GM18868 (cell line): ENCODE results near the gene SPEG.
A peak's percentile ranks its signal among the peaks of the same experiment; 100 is the strongest.

Experiments used
- ATAC-seq: cut with Tn5 transposase; IDR thresholded peaks from one replicate; pipeline ENCODE4 v1.9.1; 2021; ENCODE audit warnings: mild to moderate bottlenecking, moderate library complexity; ENCODE audit not compliant: unreplicated experiment

SPEG gene

GRCh38 chr2:219524817-219525216 lies 90.2 kb downstream of the SPEG start:
- ATAC-seq, result no peak

- no peak for ATAC-seq
Measured at GRCh38 chr2:219525533-219526232, 91.0 kb downstream of the SPEG start.

- no peak for ATAC-seq
Measured at GRCh38 chr2:219526320-219527075, 91.9 kb downstream of the SPEG start.

- ATAC-seq, result no peak
Measured at GRCh38 chr2:219527076-219527394, 92.4 kb downstream of the SPEG start.

- no peak for ATAC-seq
Measured at GRCh38 chr2:219527472-219527871, 92.8 kb downstream of the SPEG start.

- ATAC-seq, result peak; percentile 90
Measured at GRCh38 chr2:219530048-219530963, 95.7 kb downstream of the SPEG start.

- ATAC-seq, result no peak
Measured at GRCh38 chr2:219531639-219532377, 97.2 kb downstream of the SPEG start.

- ATAC-seq, result no peak
Measured at GRCh38 chr2:219532378-219532649, 97.7 kb downstream of the SPEG start.

- ATAC-seq, result no peak
Measured at GRCh38 chr2:219533930-219534661, 99.5 kb downstream of the SPEG start.

- no peak for ATAC-seq
Measured at GRCh38 chr2:219536425-219536824, 101.8 kb downstream of the SPEG start.

- no peak for ATAC-seq
Measured at GRCh38 chr2:219536967-219537366, 102.3 kb downstream of the SPEG start.

- ATAC-seq, result no peak
Measured at GRCh38 chr2:219537657-219538488, 103.2 kb downstream of the SPEG start.

GRCh38 chr2:219538504-219538951 lies 103.9 kb downstream of the SPEG start:
- ATAC-seq, result no peak

- no peak for ATAC-seq
Measured at GRCh38 chr2:219538956-219539788, 104.5 kb downstream of the SPEG start.

- ATAC-seq, result no peak
Measured at GRCh38 chr2:219539926-219540678, 105.5 kb downstream of the SPEG start.

- no peak for ATAC-seq
Measured at GRCh38 chr2:219540784-219541504, 106.3 kb downstream of the SPEG start.

GRCh38 chr2:219541611-219542180 lies 107.1 kb downstream of the SPEG start:
- peak; percentile 63 for ATAC-seq
